H1 (cell line): ENCODE measurements around the gene NREP. TPM values are rescaled to one million over a fixed set of nuclear protein-coding genes. Genes with fewer than 3 reads are reported as not detected.

Experiments used
- CTCF ChIA-PET: fragments of 300-600 bp; sonication (Branson Sonifier 250); formaldehyde crosslinking; loops from one replicate; lab custom pipeline; 2021; ENCODE audit not compliant: partially characterized antibody; lab: Charles Lee
- POLR2A ChIA-PET: fragments of 300-600 bp; sonication (Branson Sonifier 250); formaldehyde crosslinking; loops from one replicate; lab custom pipeline; 2021; ENCODE audit warnings: inconsistent platforms; ENCODE audit not compliant: partially characterized antibody; lab: Charles Lee
- DNase-seq, 2 experiments: peaks; one replicate each; pipeline versions ENCODE4 v3.0.0 to v3.0.0-alpha.2; 2010 to 2022; ENCODE audit warnings: low spot score in 2 of 2, low read depth in 1 of 2, mixed read lengths in 1 of 2
- FAIRE-seq: peaks from 2 replicates; lab custom pipeline; 2011; peaks lifted over from hg19 to GRCh38; lab: Jason Lieb, UNC
- H2AFZ ChIP-seq: 2 replicates; pipeline ENCODE4 v1.8.1; 2012; ENCODE audit warnings: low read length, inconsistent platforms
- H2AK5ac ChIP-seq: 2 replicates; pipeline ENCODE4 v1.6.1; 2013; ENCODE audit warnings: low read depth, low read length
- H2BK120ac ChIP-seq: replicated peaks from 2 replicates; pipeline ENCODE3; 2013; ENCODE audit warnings: low read depth, low read length, inconsistent platforms
- H2BK12ac ChIP-seq: 2 replicates; pipeline ENCODE4 v1.6.1; 2013; ENCODE audit warnings: low read depth, low read length
- H2BK15ac ChIP-seq: 2 replicates; pipeline ENCODE4 v1.6.1; 2013; ENCODE audit warnings: low read length
- H2BK20ac ChIP-seq: 2 replicates; pipeline ENCODE4 v1.6.1; 2013; ENCODE audit warnings: low read length
- H2BK5ac ChIP-seq: 2 replicates; pipeline ENCODE4 v1.6.1; 2013; ENCODE audit warnings: low read depth, low read length
- H3K14ac ChIP-seq: 2 replicates; pipeline ENCODE4 v1.6.1; 2013; ENCODE audit warnings: inconsistent platforms; ENCODE audit not compliant: insufficient read length
- H3K18ac ChIP-seq: 2 replicates; pipeline ENCODE4 v1.6.1; 2013; ENCODE audit warnings: low read length; ENCODE audit errors: extremely low read depth
- H3K23ac ChIP-seq: 2 replicates; pipeline ENCODE4 v1.6.1; 2013; ENCODE audit warnings: inconsistent platforms; ENCODE audit not compliant: insufficient read length
- H3K23me2 ChIP-seq: 2 replicates; pipeline ENCODE4 v1.6.1; 2013; ENCODE audit warnings: low read depth, low read length
- H3K27ac ChIP-seq: 2 replicates; pipeline ENCODE4 v1.6.1; 2011; ENCODE audit warnings: low read depth, low read length, inconsistent platforms
- H3K27me3 ChIP-seq, 4 experiments: replicated peaks in 1 of 4; 1 replicate in 1 of 4; 2 replicates in 3 of 4; pipeline versions ENCODE4 v1.6.1 to v1.8.1; 2011 to 2013; ENCODE audit warnings: low read length in 3 of 4, mild to moderate bottlenecking in 3 of 4, inconsistent platforms in 2 of 4, mixed read lengths in 2 of 4, moderate library complexity in 1 of 4; ENCODE audit not compliant: control insufficient read depth in 3 of 4, insufficient read depth in 3 of 4; ENCODE audit errors: extremely low read depth in 1 of 4
- H3K36me3 ChIP-seq, 4 experiments: 2 replicates each; pipeline versions ENCODE4 v1.6.1 to v1.8.1; 2011 to 2013; ENCODE audit warnings: mild to moderate bottlenecking in 4 of 4, low read length in 3 of 4, moderate library complexity in 2 of 4, control low read depth in 1 of 4, inconsistent platforms in 1 of 4; ENCODE audit not compliant: insufficient read depth in 4 of 4, control insufficient read depth in 2 of 4
- H3K4ac ChIP-seq: replicated peaks from 2 replicates; pipeline ENCODE3; 2013; ENCODE audit warnings: low read length, low read depth, mixed read lengths, inconsistent platforms; ENCODE audit not compliant: insufficient read length
- H3K4me1 ChIP-seq, 4 experiments: replicated peaks in 1 of 4; 1 replicate in 1 of 4; 2 replicates in 3 of 4; pipeline versions ENCODE4 v1.6.1 to v1.8.1; 2011 to 2013; ENCODE audit warnings: low read length in 3 of 4, inconsistent platforms in 2 of 4, mixed read lengths in 1 of 4; ENCODE audit not compliant: insufficient read depth in 4 of 4, control insufficient read depth in 3 of 4
- H3K4me2 ChIP-seq, 2 experiments: 2 replicates each; pipeline versions ENCODE4 v1.6.1 to v1.8.1; 2011 to 2013; ENCODE audit warnings: low read depth in 2 of 2, low read length in 2 of 2, control low read depth in 1 of 2, inconsistent platforms in 1 of 2, mild to moderate bottlenecking in 1 of 2; ENCODE audit not compliant: insufficient read depth in 1 of 2
- H3K4me3 ChIP-seq, 4 experiments: fragments of 200-600, 300-600 bp in 1 of 4; sonication (generic), shearing (Covaris generic), sonication (Bioruptor Twin) in 1 of 4; 2 replicates each; pipeline versions ENCODE4 v1.5.1 to v1.8.1; 2011 to 2016; ENCODE audit warnings: low read length in 4 of 4, low read depth in 3 of 4, control low read depth in 2 of 4, inconsistent platforms in 2 of 4, mild to moderate bottlenecking in 2 of 4, mixed read lengths in 1 of 4, moderate library complexity in 1 of 4; ENCODE audit not compliant: insufficient read depth in 2 of 4; ENCODE audit errors: extremely low read depth in 1 of 4
- H3K56ac ChIP-seq: replicated peaks from 2 replicates; pipeline ENCODE3; 2013; ENCODE audit warnings: low read depth, mild to moderate bottlenecking, mixed read lengths, low read length, inconsistent platforms; ENCODE audit not compliant: insufficient read length
- H3K79me1 ChIP-seq: 2 replicates; pipeline ENCODE4 v1.6.1; 2013; ENCODE audit warnings: low read depth, low read length, control low read depth
- H3K79me2 ChIP-seq, 2 experiments: 2 replicates each; pipeline versions ENCODE4 v1.6.1 to v1.8.1; 2012 to 2013; ENCODE audit warnings: low read length in 2 of 2, mild to moderate bottlenecking in 2 of 2, inconsistent platforms in 1 of 2; ENCODE audit not compliant: insufficient read depth in 2 of 2, control insufficient read depth in 1 of 2
- H3K9ac ChIP-seq, 4 experiments: replicated peaks in 1 of 4; 1 replicate in 1 of 4; 2 replicates in 3 of 4; pipeline versions ENCODE4 v1.6.1 to v1.8.1; 2011 to 2013; ENCODE audit warnings: low read depth in 3 of 4, low read length in 3 of 4, control low read depth in 2 of 4, mild to moderate bottlenecking in 2 of 4, moderate library complexity in 2 of 4, inconsistent platforms in 1 of 4; ENCODE audit errors: extremely low read depth in 1 of 4
- H3K9me3 ChIP-seq, 2 experiments: 2 replicates each; pipeline versions ENCODE4 v1.6.1 to v1.8.1; 2012 to 2013; ENCODE audit warnings: mild to moderate bottlenecking in 2 of 2, moderate library complexity in 2 of 2, control low read depth in 1 of 2, inconsistent platforms in 1 of 2, low read depth in 1 of 2, low read length in 1 of 2, mixed read lengths in 1 of 2; ENCODE audit not compliant: insufficient read depth in 2 of 2
- H4K20me1 ChIP-seq, 2 experiments: replicated peaks in 1 of 2; 2 replicates each; pipeline versions ENCODE3 to v1.8.1; 2011 to 2013; ENCODE audit warnings: inconsistent platforms in 2 of 2, low read length in 2 of 2, mild to moderate bottlenecking in 1 of 2; ENCODE audit not compliant: insufficient read depth in 2 of 2, control insufficient read depth in 1 of 2
- H4K5ac ChIP-seq: 2 replicates; pipeline ENCODE4 v1.6.1; 2013; ENCODE audit warnings: low read length, low read depth, mixed read lengths, inconsistent platforms; ENCODE audit not compliant: insufficient read length
- H4K8ac ChIP-seq: 2 replicates; pipeline ENCODE4 v1.8.0; 2013; ENCODE audit warnings: mild to moderate bottlenecking, moderate library complexity, low read length, inconsistent platforms; ENCODE audit not compliant: insufficient read depth; ENCODE audit errors: extremely low read depth
- H4K91ac ChIP-seq: replicated peaks from 2 replicates; pipeline ENCODE3; 2013; ENCODE audit warnings: low read length, mixed read lengths, inconsistent platforms; ENCODE audit not compliant: insufficient read length
- EZH2 ChIP-seq: fragments of 200-600 bp; sonication (generic); IDR thresholded peaks from 2 replicates; pipeline ENCODE4 v1.7.1; 2012; ENCODE audit warnings: low read depth, mild to moderate bottlenecking, moderate library complexity, low read length, inconsistent platforms; ENCODE audit not compliant: severe bottlenecking
- KDM4A ChIP-seq: IDR thresholded peaks from one replicate; pipeline ENCODE4 v1.7.1; 2012; ENCODE audit warnings: low read depth, mild to moderate bottlenecking, moderate library complexity, low read length, inconsistent platforms; ENCODE audit not compliant: severe bottlenecking
- POU5F1 ChIP-seq: IDR thresholded peaks from 2 replicates; pipeline ENCODE4 v1.6.1; 2011; ENCODE audit warnings: low read depth, mild to moderate bottlenecking, low read length, moderate library complexity
- SP1 ChIP-seq: IDR thresholded peaks from 2 replicates; pipeline ENCODE4 v1.6.1; 2011; ENCODE audit warnings: low read depth, low read length
- TEAD4 ChIP-seq: IDR thresholded peaks from 2 replicates; pipeline ENCODE4 v1.6.1; 2012; ENCODE audit warnings: low read depth, low read length, inconsistent platforms, mixed read lengths
- WGBS, 2 experiments: shearing (Covaris generic) in 1 of 2; methylation state at CpG; one replicate each; pipeline versions ENCODE4 v1.1.6 to v1.1.7; 2013 to 2015; ENCODE audit warnings: low lambda C conversion rate in 2 of 2, mixed read lengths in 2 of 2, inconsistent platforms in 1 of 2, low coverage in 1 of 2, missing lambda C conversion rate in 1 of 2; ENCODE audit not compliant: insufficient replicate concordance in 2 of 2, insufficient coverage in 1 of 2, insufficient read length in 1 of 2; ENCODE audit errors: extremely low coverage in 1 of 2, missing lambda C conversion rate in 1 of 2; 5-methylcytosine and 5-hydroxymethylcytosine counted together
- polyA plus RNA-seq, 7 experiments: library from polyadenylated mRNA; depleted of rRNA in 3 of 7; stranded (reverse) in 5 of 7; unstranded in 2 of 7; fragments of >200 nt in 5 of 7; fragments of 200-250 nt in 2 of 7; gene quantifications; 1 replicate in 5 of 7; 2 replicates in 1 of 7; 4 replicates in 1 of 7; pipeline versions ENCODE4 v1.2.1 to v1.2.3, GENCODE V29; 2011 to 2013; ENCODE audit warnings: missing spikeins in 2 of 7, mixed read lengths in 2 of 7
- total RNA-seq: library from RNA; stranded (reverse); fragmentation: NEBNext Ultra II Directional; extraction: Animal tissue kit (Norgen Biotek cat#: 25700); gene quantifications from 2 replicates; pipeline ENCODE4 v1.2.1, GENCODE V29; 2021

Gene NREP
- total and polyA plus RNA-seq, 2 of the 8 experiments (the other 6 are each of a cell fraction or from before 2014, with no cell fraction given): 254 to 301 TPM

DNA sequence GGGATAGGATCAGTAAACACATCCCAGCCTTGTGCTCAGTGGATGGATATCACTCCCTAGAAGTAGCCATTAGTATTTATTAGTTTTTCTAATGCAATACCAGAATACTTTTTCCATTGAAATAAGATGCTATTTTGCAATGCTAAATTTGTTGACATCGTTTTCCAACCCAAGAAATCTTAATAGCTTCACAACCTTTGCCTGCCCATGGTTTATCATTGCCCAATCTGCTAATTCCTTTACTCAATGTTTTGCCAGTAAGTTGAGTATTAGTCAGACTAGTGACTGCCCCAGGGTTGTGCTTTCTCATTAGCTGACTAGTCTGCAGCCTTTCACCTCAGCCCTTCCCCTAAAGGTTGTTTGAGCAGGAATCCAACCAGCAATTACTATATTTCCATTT lies 62.9 kb downstream of the NREP start:
- Histone ChIP-seq H3K4me3 (no peak overlapping the region), H2AK5ac (no peak overlapping the region), H3K27me3 (no peaks in the 10 kb centered on the region), H2AFZ (no peak overlapping the region), H2BK120ac (no peak overlapping the region), H3K14ac (no peak overlapping the region), H4K8ac (no peak overlapping the region), H3K9ac (no peak overlapping the region), H2BK5ac (no peak overlapping the region), H3K79me1 (no peaks in the 10 kb centered on the region), H4K20me1 (no peaks in the 10 kb centered on the region), H3K4ac (no peak overlapping the region), H2BK20ac (no peak overlapping the region), H4K91ac (no peak overlapping the region), H3K23me2 (no peaks in the 10 kb centered on the region), H3K56ac (no peak overlapping the region), H3K79me2 (no peaks in the 10 kb centered on the region), H3K23ac (no peak overlapping the region), H2BK15ac (no peak overlapping the region), H3K9me3 (no peaks in the 10 kb centered on the region), H4K5ac (no peak overlapping the region), H3K18ac (no peak overlapping the region), H3K4me1 (peaks cover 0 to 3% (median 0%) of the 10 kb centered on the region in 4 experiments; a peak in 2 of 7 replicates), H3K36me3 (no peaks in the 10 kb centered on the region), H3K27ac (no peak overlapping the region), H3K4me2 (no peak overlapping the region), H2BK12ac (no peak overlapping the region)
- DNase-seq (no peak), FAIRE-seq (no peak)
- TF ChIP-seq TEAD4 (no peak), KDM4A (no peak), POU5F1 (no peak), EZH2 (no peak), SP1 (no peak)
- WGBS, 2 experiments: 100% methylated on average over 1 of the region's 1 CpG; no CpG with 5 or more reads in 1 of the 2 experiments
- CTCF ChIA-PET: interaction anchor here (0.7 to 3.5 kb wide), 5 partner anchors 8 to 478 kb away, joined by 3 to 17 read pairs (median 4); no protein-coding TSS in a partner anchor
- POLR2A ChIA-PET: interaction anchor here (1.0 to 1.6 kb wide), 4 partner anchors 9 to 42 kb away, joined by 3 read pairs; no protein-coding TSS in a partner anchor
